Stimulated activated naive CD8-positive, alpha-beta T cell treated with anti-CD3 and anti-CD28 coated beads, Interleukin-15, Interleukin-2, amounts not matched to agents 100 ng/mL and 50 ng/mL, for 24 hours (primary cell): Measurements from ENCODE around the gene FAM135A.
"Not testable (repeated sequence)": the region's sequence is repeated elsewhere in the genome, so short reads cannot be mapped to it uniquely, and the experiment has no call there.

ENCODE experiments used
- H3K27ac Mint-ChIP-seq: one replicate; pipeline ENCODE4 v1.8.0; 2021; ENCODE audit warnings: mild to moderate bottlenecking, mixed read lengths
- H3K27me3 Mint-ChIP-seq: one replicate; pipeline ENCODE4 v1.8.0; 2021; ENCODE audit warnings: mixed read lengths
- H3K36me3 Mint-ChIP-seq: one replicate; pipeline ENCODE4 v1.8.0; 2021; ENCODE audit warnings: low read depth, mixed read lengths
- H3K4me1 Mint-ChIP-seq: one replicate; pipeline ENCODE4 v1.8.0; 2021; ENCODE audit warnings: low read depth, mixed read lengths
- H3K4me3 Mint-ChIP-seq: one replicate; pipeline ENCODE4 v1.8.0; 2021; ENCODE audit warnings: mild to moderate bottlenecking, mixed read lengths
- H3K9me3 Mint-ChIP-seq: one replicate; pipeline ENCODE4 v1.8.0; 2021; ENCODE audit warnings: mixed read lengths

Gene FAM135A

DNA sequence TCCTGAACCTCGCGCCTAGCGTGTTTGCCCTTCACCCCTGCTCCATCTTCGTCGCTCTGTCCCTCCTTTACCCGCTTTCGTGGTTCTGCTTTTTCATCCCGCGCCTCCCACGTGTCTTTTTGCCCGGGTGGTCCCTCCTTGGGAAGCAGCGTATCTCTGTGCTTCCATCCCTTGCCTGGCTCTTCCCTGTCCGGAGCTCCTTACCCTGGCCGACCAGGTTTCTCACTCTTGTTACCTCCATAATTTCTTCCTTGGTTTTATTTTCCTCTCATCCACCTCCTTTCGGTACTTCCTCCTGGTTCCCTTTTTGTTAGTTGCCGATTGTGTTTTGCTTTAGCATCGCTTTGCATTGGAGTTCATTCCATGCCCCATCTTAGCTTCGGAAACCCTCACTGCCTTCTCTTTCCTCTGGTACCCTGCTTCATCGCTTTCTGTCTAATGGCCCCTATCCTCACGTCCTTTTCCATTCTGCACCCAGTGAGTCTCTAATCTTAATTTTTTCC is 735 bp downstream of the FAM135A start:
- Mint-ChIP-seq H3K36me3 (no peaks in the 10 kb centered on the region), H3K9me3 (no peaks in the 10 kb centered on the region), H3K27ac (peak overlapping the region; percentile 95), H3K4me3 (peak overlapping the region; percentile 95), H3K27me3 (peaks cover 9% of the 10 kb centered on the region), H3K4me1 (peaks cover 28% of the 10 kb centered on the region)

DNA sequence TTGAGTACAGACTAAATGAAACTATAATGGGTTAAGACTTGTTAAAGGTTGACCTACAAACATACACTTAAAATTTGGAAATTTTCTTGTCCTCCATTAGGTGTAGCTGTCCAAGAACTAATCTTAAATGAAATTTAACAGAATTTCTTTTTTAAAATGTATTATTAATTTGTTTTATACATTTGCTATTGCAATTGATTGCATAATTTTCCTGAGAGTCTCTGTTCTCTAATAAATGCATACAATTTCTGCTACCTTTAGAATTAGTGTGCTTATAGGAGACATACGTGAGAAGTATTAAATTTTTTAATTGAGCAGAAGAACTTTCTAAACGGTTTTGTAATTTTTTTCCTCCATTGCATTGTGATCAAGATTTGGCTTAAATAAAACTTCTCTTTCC is 1.5 kb downstream of the FAM135A start:
- H3K36me3 Mint-ChIP-seq: peaks cover 4% of the 10 kb centered on the region
- H3K27ac Mint-ChIP-seq: peak overlapping the region; percentile 95
- H3K27me3 Mint-ChIP-seq: peaks cover 9% of the 10 kb centered on the region
- peaks cover 28% of the 10 kb centered on the region for H3K4me1 Mint-ChIP-seq
- H3K4me3 Mint-ChIP-seq: peak overlapping the region; percentile 95
- H3K9me3 Mint-ChIP-seq: no peaks in the 10 kb centered on the region

DNA sequence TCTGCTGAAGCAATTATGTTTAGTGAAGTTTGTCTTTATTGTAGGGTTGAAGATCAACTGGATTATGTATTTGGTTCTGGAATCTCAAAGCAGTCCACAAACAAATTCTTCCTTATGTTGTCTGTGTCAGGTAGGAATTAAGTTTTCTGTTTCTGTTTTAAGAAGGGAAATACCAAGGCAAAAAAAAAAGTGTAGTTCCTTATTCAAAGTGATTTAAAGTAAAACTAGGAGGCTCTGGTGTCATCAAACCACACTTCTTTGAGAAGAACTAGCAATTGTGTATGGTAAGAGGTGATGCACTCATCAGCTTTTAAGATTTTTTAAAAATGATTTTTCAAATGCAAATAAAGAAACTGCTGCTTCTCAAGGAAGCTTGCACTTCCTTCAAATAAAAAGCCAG is 1.9 kb downstream of the FAM135A start:
- H3K9me3 Mint-ChIP-seq: no peaks in the 10 kb centered on the region
- H3K4me3 Mint-ChIP-seq: peak overlapping the region; percentile 95
- H3K4me1 Mint-ChIP-seq: peaks cover 28% of the 10 kb centered on the region
- H3K27ac Mint-ChIP-seq: no peak overlapping the region
- peaks cover 6% of the 10 kb centered on the region for H3K27me3 Mint-ChIP-seq
- peaks cover 4% of the 10 kb centered on the region for H3K36me3 Mint-ChIP-seq

DNA sequence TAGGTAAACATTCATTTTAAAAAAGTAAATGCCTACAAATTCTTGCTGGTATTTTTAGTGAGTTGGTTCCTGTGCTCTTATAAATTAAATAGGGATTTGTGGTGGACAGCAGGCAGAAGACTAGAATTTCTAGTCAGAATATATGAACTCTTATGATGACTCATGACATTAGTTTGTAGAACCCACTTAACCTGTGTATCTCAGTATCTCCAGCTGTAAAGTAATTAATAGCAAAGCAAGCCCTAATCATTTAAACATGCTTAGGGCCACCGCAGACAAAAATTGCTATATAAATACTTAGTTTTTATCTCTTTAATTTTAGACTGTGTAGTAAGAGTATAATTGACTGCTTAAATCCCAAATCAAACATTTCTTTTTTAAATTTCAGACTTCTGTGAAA is 2.4 kb downstream of the FAM135A start:
- Mint-ChIP-seq H3K27ac (no peak overlapping the region), H3K27me3 (peaks cover 4% of the 10 kb centered on the region), H3K4me1 (peaks cover 28% of the 10 kb centered on the region), H3K9me3 (no peaks in the 10 kb centered on the region), H3K4me3 (no peak overlapping the region), H3K36me3 (peaks cover 4% of the 10 kb centered on the region)

DNA sequence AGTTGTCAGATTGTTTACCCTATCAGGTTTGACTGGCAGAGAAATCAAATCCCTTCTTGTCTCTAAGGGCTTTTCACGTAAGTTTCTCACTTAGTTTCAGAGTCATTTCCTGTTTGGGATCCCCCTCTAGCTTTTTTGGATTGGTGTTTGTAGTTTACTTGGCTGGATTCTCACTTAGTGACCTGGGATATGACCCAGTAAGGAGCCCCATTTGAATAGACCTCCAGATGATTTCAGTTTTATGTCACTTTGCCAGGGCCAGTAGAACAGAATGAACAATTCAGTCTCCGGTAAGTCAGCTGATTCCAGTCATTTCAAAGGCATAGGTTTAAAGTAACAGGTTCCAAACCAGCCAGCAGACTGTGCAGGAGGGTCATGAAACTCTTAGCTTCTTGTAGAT is 8.2 kb downstream of the FAM135A start:
- no peaks in the 10 kb centered on the region for H3K9me3 Mint-ChIP-seq
- H3K4me3 Mint-ChIP-seq: no peak overlapping the region
- no peaks in the 10 kb centered on the region for H3K4me1 Mint-ChIP-seq
- no peaks in the 10 kb centered on the region for H3K27me3 Mint-ChIP-seq
- no peak overlapping the region for H3K27ac Mint-ChIP-seq
- peaks cover 8% of the 10 kb centered on the region for H3K36me3 Mint-ChIP-seq

DNA sequence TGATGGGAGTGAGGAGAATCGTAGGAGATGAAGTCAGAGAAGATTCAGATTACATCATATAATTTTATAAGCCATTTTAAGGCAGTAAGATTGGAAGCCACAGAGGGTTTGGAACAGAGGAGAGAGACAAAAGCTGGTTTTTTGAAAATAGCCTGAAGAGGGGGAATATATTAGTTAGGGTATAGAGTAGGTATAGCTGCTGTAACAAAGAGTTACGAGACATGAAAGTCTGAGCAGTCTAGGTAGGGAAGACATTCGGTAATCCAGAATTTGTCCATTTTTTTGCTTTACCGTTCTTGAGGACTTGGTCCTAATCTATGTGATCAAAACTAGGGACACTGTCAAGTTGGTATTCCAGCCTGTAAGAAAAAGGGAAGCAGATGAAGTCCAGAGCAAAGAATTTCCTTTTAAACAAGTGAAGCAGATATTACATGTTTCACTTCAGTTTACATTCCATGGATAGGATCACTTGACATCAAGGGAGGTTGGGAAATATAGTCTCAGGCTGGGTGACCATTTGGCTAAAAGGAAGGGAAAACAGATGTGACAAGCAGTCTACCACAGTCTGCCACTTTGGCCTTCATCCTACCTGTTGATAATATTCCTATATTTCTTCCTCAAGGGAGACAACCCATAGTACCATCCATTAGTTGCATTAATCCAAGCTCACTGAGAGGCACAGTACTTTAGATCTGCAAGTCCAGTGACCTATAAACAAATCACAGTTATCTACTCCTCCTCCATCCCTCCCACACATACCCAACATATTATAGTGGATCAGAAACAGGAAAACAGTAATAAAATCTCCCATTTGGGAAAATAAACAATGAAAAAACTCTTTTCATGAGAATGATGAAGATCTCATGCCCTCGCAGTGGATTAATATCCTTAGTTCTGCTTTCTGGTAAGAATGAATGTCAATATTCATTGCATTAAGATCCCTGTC is 10.2 kb downstream of the FAM135A start:
- H3K27me3 Mint-ChIP-seq: no peaks in the 10 kb centered on the region
- H3K36me3 Mint-ChIP-seq: peaks cover 10% of the 10 kb centered on the region
- no peaks in the 10 kb centered on the region for H3K9me3 Mint-ChIP-seq
- no peak overlapping the region for H3K4me3 Mint-ChIP-seq
- no peaks in the 10 kb centered on the region for H3K4me1 Mint-ChIP-seq
- no peak overlapping the region for H3K27ac Mint-ChIP-seq

DNA sequence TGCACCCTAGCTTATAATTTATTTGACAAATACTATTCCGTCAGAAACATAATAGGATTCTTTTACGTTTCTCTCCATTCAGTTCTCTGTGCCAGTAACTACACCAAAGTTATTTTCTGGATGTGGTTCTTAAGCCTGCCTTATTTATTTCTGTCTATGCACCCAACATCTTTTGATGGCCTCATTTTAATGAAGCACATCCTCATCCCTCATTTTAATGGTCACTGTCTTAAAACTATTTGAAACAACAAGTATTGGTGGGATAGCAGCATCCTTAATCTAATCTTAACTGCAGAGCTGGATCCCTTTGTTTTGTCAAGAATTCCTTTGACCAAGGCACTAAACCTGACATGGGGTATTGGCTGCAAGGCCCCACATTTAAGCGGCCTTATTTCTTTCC is 11.0 kb downstream of the FAM135A start:
- Mint-ChIP-seq H3K27ac (no peak overlapping the region), H3K4me1 (no peaks in the 10 kb centered on the region), H3K27me3 (no peaks in the 10 kb centered on the region), H3K4me3 (no peak overlapping the region), H3K9me3 (no peaks in the 10 kb centered on the region), H3K36me3 (peaks cover 14% of the 10 kb centered on the region)

DNA sequence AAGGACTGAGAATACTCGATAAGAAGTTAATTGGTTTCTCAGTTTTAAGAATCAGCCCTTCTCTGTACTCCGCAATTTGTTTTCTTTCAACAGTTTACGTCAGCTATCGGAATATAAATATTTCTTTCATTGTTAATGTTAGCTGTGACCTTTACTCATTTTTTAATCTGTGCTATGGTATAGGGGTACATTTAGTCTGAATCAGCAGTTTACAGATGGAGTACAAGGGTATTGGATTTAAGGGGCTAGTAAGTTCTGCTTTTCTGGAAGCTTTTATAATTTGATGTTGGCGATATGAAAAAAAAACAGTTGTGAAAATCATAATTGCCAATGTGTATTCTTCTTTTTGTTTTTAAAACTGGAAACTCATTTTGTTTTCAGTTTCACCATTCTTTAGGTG is 23.0 kb downstream of the FAM135A start:
- Mint-ChIP-seq H3K4me1 (no peaks in the 10 kb centered on the region), H3K36me3 (peaks cover 32% of the 10 kb centered on the region), H3K27me3 (no peaks in the 10 kb centered on the region), H3K4me3 (no peak overlapping the region), H3K9me3 (peaks cover 7% of the 10 kb centered on the region), H3K27ac (no peak overlapping the region)

DNA sequence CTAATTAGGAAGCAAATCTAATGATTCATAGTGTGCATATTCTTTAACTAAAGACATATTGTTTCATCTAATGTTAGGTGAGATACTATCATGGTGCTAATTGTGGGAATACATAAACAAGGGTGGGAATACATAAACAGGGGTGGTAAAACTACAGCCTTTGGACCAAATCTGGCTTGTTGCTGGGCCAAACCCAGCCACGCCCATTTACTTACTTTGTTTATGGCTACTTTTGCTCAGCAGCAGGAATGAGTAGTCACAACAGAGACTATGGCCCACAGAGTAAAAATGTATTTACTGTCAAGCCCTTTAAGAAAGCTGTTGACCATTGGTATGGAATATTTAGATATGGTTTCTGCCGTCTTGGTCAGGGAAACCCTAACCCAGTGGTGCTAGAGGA is 31.7 kb downstream of the FAM135A start:
- H3K27ac Mint-ChIP-seq: no peak overlapping the region
- peaks cover 22% of the 10 kb centered on the region for H3K9me3 Mint-ChIP-seq
- no peak overlapping the region for H3K4me3 Mint-ChIP-seq
- peaks cover 47% of the 10 kb centered on the region for H3K36me3 Mint-ChIP-seq
- no peaks in the 10 kb centered on the region for H3K27me3 Mint-ChIP-seq
- no peaks in the 10 kb centered on the region for H3K4me1 Mint-ChIP-seq

DNA sequence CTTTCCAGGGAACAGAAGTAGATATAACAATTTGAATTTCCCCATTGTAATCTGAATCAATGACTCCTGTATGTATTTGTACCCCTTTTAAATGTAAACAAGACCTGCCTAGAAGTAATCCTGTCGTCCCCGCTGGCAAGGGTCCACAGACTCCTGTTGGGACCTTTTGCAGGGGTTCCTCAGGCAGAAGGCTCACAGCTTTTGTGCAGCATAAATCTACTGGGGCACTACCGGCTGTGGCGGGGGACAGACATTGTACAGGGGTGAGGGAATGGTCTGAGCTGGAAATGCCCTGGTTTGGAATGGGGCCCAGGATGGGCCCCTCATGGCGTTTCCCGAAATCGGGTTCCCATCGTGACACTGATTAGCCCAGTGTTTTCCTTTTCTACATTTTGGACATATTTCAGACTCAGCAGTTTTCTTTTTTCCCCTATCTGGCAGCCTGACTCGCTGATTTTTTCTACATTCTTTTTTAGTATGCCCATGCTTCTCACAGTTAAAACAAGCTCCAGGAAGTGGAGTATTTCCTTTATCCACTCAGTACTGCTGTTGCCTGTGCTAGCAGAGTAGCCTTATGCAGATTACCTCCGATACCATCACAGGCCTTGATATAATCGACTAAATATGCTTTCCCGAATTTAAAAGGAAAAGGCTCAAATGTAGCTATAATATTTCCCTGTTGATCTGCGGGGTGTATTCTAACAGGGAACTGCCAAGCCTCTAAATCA is 34.2 kb downstream of the FAM135A start:
- peaks cover 51% of the 10 kb centered on the region for H3K36me3 Mint-ChIP-seq
- not testable (repeated sequence) for H3K4me1 Mint-ChIP-seq, H3K27ac Mint-ChIP-seq, H3K27me3 Mint-ChIP-seq, H3K4me3 Mint-ChIP-seq
- H3K9me3 Mint-ChIP-seq: peaks cover 22% of the 10 kb centered on the region

DNA sequence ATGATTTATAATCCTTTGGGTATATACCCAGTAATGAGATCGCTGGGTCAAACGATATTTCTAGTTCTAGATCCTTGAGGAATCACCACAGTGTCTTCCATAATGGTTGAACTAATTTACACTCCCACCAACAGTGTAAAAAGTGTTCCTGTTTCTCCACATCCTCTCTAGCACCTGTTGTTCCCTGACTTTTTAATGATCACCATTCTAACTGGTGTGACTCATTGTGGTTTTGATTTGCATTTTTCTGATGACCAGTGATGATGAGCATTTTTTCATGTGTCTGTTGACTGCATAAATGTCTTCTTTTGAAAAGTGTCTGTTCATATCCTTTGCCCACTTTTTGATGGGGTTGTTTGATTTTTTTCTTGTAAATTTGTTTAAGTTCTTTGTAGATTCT is 40.6 kb downstream of the FAM135A start:
- H3K9me3 Mint-ChIP-seq, H3K27me3 Mint-ChIP-seq, H3K4me3 Mint-ChIP-seq, H3K4me1 Mint-ChIP-seq, H3K27ac Mint-ChIP-seq: not testable (repeated sequence)
- H3K36me3 Mint-ChIP-seq: peaks cover 36% of the 10 kb centered on the region

DNA sequence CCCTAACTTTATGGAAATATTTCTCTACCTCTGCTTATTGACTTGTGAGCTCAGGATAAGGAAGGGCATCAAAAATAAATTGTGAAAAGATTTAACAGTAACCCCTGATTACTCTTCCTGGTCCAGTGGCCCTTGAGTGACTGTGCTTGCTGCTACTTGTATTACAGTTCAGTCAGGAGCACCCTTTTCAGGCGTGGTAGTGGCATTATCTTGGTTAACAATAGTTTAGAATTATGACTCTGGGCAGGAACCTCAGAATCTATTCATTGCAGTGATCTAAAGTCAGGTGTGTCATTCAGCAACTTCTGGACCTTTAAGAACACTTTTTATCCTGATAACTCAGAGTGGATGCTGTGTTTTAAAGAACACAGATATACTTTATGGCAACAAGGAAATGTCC is 43.4 kb downstream of the FAM135A start:
- Mint-ChIP-seq H3K9me3 (no peaks in the 10 kb centered on the region), H3K36me3 (peaks cover 32% of the 10 kb centered on the region), H3K4me1 (peaks cover 4% of the 10 kb centered on the region), H3K27ac (no peak overlapping the region), H3K4me3 (no peak overlapping the region), H3K27me3 (no peaks in the 10 kb centered on the region)

DNA sequence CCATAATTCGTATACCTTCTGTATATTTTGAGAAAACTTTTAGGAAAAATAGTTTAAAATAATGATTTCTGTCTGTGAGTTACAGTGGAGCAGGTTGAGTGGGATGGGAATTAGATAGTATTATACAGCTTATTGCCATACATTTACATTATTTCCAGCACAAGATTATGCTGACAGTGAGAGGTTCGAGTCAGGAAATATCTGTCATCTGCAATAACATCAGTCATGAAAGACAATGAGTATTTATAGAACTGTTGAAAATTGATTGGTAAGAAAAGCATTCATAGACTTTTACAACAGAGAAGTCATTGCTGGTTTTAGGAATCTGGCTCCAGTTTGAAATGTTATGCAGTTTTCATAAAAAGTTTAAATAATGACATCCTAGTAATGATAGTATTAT is 45.9 kb downstream of the FAM135A start:
- no peak overlapping the region for H3K4me3 Mint-ChIP-seq
- no peak overlapping the region for H3K27ac Mint-ChIP-seq
- no peaks in the 10 kb centered on the region for H3K4me1 Mint-ChIP-seq
- no peaks in the 10 kb centered on the region for H3K9me3 Mint-ChIP-seq
- peaks cover 24% of the 10 kb centered on the region for H3K36me3 Mint-ChIP-seq
- no peaks in the 10 kb centered on the region for H3K27me3 Mint-ChIP-seq

DNA sequence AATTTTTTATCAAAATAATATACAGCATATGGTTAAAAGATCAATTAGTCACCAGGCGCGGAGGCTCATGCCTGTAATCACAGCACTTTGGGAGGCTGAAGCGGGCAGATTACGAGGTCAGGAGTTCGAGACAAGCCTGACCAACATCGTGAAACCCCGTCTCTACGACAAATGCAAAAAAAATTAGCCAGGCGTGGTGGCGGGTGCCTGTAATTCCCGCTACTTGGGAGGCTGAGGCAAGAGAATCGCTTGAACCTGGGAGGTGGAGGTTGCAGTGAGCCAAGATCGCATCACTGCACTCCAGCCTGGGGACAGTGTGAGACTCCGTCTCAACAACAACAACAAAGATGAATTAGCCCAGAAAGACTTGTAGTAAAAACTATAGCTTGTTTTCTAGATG is 46.4 kb downstream of the FAM135A start:
- not testable (repeated sequence) for H3K9me3 Mint-ChIP-seq, H3K4me3 Mint-ChIP-seq, H3K4me1 Mint-ChIP-seq, H3K27ac Mint-ChIP-seq, H3K27me3 Mint-ChIP-seq
- peaks cover 21% of the 10 kb centered on the region for H3K36me3 Mint-ChIP-seq

DNA sequence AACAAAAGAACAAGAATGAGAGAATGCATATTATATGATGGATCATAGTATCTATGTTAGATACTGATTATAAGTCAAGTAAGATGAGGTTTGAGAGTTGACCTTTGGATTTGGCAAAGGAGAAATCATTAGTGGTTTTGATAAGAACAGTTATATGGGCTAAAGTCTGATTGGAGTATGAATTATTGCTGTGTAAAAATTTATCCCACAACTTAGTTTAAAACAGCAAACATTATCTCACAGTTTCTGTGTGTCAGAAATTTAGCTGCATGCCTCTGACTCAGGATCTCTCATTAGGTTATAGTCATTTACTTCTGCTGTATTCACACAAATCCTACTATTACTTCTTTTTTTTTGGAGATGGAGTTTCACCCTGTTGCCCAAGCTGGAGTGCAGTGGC is 56.7 kb downstream of the FAM135A start:
- no peak overlapping the region for H3K27ac Mint-ChIP-seq
- no peaks in the 10 kb centered on the region for H3K9me3 Mint-ChIP-seq
- no peak overlapping the region for H3K4me3 Mint-ChIP-seq
- no peaks in the 10 kb centered on the region for H3K27me3 Mint-ChIP-seq
- H3K4me1 Mint-ChIP-seq: no peaks in the 10 kb centered on the region
- H3K36me3 Mint-ChIP-seq: peaks cover 36% of the 10 kb centered on the region
